ENCODE measurements around the gene EIPR1. TPM values are rescaled to one million over a fixed set of nuclear protein-coding genes. Genes with fewer than 3 reads are reported as not detected.

Gene EIPR1
- total and polyA plus RNA-seq, 5 experiments from 2014 or later: 26.8 to 42.2 (median 38.1) TPM

DNA sequence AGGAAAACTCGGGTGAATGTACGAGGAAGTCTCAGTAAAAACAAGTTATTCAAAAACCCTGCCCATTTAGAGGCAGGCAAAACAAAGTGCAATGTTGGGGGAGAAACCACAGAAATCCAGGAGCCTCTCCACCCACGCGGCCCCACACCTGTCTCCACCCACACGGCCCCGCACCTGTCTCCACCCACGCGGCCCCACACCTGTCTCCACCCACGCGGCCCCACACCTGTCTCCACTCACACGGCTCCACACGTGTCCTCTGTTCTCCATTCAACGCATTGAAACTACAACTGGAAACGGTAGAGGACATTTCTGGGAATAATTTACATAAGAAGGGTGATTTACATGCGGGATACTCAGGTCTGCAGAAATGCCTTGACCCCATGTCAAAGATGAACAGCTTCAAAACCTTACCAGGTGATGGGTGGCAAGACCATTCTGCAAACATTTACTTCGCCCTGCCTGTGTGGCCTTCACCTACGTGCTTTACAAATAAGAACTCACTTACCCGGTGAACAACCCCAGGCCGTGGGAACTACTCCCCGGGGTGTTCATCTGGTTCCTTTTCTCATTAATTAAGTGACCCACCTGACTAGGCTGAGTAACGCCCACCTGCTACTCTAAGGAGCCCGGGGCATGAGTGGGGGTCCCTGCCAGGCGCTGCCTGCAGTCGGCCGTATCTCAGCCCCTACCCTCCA is 100.4 kb downstream of the EIPR1 start:
- Mint-ChIP-seq H3K36me3 (peaks cover 33 to 59% (median 36%) of the 10 kb centered on the region in 3 donors), H3K4me3 (no peak overlapping the region), H3K9me3 (peaks cover 0 to 36% (median 16%) of the 10 kb centered on the region in 9 donors), H3K27ac (peak overlapping the region in 1 of 10 donors; percentile 46), H3K4me1 (peaks cover 0 to 5% (median 5%) of the 10 kb centered on the region in 4 donors), H3K27me3 (no peaks in the 10 kb centered on the region)
- DNase-seq: no peak
- POLR2A ChIA-PET: no interaction called here
- ATAC-seq: no peak

DNA sequence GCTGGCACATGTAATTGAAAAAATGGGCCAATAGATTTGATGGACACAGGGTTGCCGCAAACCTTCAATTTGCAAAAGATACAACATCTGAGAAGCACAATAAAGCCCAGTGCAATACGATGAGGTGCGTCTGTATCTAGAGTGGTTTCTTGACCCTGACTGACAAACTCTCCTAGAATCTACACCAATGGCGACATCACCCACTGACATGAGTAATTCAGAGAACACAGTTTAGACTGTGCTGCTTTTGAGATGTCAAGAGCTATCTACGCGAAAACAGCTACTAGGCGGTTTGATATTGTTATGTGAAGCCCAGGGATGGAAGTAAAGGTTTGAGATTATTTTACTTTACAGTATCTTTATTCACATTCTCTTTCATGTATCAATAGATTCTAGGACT is 104.9 kb downstream of the EIPR1 start:
- no peak for ATAC-seq
- H3K36me3 Mint-ChIP-seq: peaks cover 25 to 40% (median 33%) of the 10 kb centered on the region in 3 donors
- no peaks in the 10 kb centered on the region for H3K27me3 Mint-ChIP-seq
- POLR2A ChIA-PET: no interaction called here
- H3K4me1 Mint-ChIP-seq: no peaks in the 10 kb centered on the region
- DNase-seq: no peak
- H3K27ac Mint-ChIP-seq: no peak overlapping the region
- peaks cover 0 to 36% (median 19%) of the 10 kb centered on the region in 9 donors for H3K9me3 Mint-ChIP-seq
- H3K4me3 Mint-ChIP-seq: no peak overlapping the region

GRCh38 chr2:3270095-3270478 is 107.5 kb downstream of the EIPR1 start:
- H3K27ac Mint-ChIP-seq: no peak overlapping the region
- POLR2A ChIA-PET: no interaction called here

DNA sequence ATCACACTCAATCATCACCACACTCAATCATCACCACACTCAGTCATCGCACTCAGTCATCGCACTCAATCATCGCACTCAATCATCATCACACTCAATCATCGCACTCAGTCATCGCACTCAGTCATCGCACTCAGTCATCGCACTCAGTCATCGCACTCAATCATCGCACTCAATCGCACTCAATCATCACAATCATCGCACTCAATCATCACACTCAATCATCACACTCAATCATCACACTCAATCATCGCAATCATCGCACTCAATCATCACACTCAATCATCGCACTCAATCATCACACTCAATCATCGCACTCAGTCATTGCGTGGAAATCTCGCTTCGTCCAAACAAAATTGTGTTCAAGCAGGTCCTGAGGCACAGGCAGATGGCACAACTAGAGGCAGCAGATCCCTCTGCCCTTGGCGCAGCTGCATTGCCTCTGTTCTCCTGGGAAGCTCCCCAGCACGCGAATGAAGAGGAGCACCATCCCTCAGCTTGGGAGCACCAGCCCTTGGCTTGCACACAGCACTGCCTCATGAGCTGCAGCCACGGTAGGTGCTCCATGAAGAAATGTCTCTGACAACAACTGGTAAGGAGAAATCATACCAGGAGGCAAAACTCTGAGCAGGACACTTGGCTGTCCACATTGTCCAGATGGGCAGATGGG is 108.1 kb downstream of the EIPR1 start:
- Mint-ChIP-seq H3K9me3 (peaks cover 0 to 13% (median 4%) of the 10 kb centered on the region in 9 donors), H3K27me3 (no peaks in the 10 kb centered on the region), H3K4me1 (peaks cover 0 to 1% (median 0%) of the 10 kb centered on the region in 4 donors), H3K4me3 (no peak overlapping the region), H3K36me3 (peaks cover 13 to 19% (median 17%) of the 10 kb centered on the region in 3 donors), H3K27ac (no peak overlapping the region)
- ATAC-seq (no peak), DNase-seq (no peak)
- POLR2A ChIA-PET: no interaction called here

More at GRCh38 chr2:3270095-3270478, 107.5 kb downstream of the EIPR1 start:
- peaks cover 19 to 22% (median 19%) of the 10 kb centered on the region in 3 donors for H3K36me3 Mint-ChIP-seq
- H3K27me3 Mint-ChIP-seq: no peaks in the 10 kb centered on the region
- no peak for ATAC-seq
- peaks cover 0 to 18% (median 9%) of the 10 kb centered on the region in 9 donors for H3K9me3 Mint-ChIP-seq
- H3K4me3 Mint-ChIP-seq: no peak overlapping the region
- DNase-seq: no peak
- H3K4me1 Mint-ChIP-seq: peaks cover 0 to 1% (median 0%) of the 10 kb centered on the region in 4 donors

DNA sequence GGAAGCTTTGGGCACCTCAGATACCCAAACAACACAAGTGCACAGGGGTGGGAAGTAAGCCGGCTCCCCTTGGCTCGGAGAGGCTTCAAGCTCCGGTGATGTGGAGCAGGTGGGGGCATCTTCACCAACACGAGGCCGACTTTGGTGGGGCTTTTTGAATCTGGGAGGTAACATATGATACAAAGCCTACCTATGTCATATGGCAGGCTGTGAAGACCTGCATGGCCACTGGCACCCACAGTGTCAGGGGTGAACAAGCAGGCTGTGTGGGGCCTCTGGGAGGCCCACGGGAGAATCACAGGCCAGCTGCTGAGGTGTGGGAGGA is 109.0 kb downstream of the EIPR1 start:
- DNase-seq (no peak), ATAC-seq (no peak)
- Mint-ChIP-seq H3K36me3 (peaks cover 7 to 19% (median 14%) of the 10 kb centered on the region in 3 donors), H3K4me3 (no peak overlapping the region), H3K9me3 (peaks cover 0 to 4% (median 0%) of the 10 kb centered on the region in 9 donors), H3K27me3 (no peaks in the 10 kb centered on the region), H3K4me1 (peaks cover 0 to 4% (median under 1%) of the 10 kb centered on the region in 4 donors), H3K27ac (no peak overlapping the region)
- POLR2A ChIA-PET: no interaction called here

DNA sequence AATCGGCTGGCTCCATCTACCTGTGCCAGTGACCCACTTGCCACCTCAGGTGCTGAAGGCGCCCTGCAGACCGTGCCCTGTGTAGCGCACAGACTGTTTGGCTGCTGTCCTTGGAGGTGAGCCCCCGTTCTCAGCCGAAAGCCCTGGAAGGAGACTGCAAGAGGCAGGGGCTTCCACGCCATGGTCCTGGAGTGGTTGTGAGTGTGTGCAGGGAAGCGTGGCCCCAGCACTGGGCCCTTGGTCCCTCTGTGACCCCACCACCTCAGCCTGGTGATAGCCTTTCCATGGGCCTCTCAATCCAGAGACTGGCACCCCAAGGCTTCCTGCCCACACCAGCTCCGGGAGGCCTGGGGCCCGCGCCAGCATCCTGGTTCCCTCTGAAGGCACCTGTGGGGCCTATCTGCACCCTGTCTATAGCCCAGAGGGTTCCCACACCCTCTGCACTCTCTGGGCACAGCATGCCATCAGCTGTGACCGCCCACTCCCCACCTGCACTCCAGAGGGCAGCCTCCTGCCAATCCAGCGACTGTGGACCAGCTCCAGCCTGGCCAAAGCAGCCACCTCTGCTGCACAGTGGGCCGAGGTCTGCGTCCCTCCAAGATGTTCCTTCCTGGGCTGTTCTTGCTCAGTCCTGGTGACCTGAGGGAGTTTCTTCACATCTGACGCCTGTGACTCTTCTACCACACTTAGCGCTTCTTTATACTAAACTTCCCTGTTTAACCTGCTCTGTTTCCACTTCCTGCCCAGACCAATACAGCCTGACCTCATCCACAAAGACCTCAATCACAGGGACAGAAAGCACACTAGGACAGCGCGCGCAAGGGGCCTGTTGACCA is 109.5 kb downstream of the EIPR1 start:
- Mint-ChIP-seq H3K36me3 (peaks cover 7 to 17% (median 11%) of the 10 kb centered on the region in 3 donors), H3K27me3 (no peaks in the 10 kb centered on the region), H3K4me3 (no peak overlapping the region), H3K9me3 (peaks cover 0 to 4% (median 0%) of the 10 kb centered on the region in 9 donors), H3K27ac (no peak overlapping the region), H3K4me1 (peaks cover 0 to 4% (median under 1%) of the 10 kb centered on the region in 4 donors)
- DNase-seq (no peak), ATAC-seq (no peak)
- POLR2A ChIA-PET: no interaction called here

DNA sequence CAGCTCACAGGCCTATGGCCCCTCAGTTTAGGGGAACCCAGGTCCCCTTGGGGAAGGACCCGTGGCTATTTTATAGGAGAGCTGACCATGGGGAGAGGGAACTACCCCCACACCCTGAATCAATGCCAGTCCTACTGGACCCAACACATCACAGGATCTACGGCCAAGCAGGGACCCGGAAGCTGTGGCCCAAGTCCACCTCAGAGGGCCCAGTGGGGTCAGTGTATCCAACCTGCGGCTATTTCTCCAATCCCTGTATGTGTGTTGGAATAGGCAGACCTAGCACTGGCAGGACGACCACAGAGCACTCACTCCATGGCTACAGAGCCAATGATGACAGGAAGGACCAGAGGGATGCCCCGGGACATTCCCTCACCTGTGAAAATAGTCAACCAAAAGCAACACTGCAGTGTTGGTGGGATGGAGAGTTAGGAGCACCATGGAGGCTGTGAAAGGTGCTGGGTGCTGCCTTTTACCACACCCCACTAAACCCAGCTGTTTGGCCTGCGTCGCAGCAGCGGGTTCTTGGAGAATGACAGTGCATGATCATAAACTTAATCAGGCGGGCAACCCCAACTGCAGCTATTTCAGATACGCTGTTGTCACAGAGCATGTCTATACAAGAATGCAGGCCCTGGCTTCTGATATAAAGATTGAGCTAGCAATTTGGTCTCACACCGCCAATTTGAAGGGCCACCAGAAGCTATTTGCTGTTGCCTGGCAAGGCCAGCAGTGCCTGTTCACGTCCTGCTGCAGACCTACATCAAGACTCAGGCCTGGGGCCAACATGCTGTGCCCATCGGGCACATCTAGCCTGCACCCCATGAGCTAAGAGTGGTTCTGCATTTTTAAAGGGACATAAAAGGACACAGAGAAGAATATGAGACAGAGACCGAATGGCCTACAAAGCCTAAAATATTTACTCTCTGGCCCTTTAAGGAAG is 110.4 kb downstream of the EIPR1 start:
- no peaks in the 10 kb centered on the region for H3K27me3 Mint-ChIP-seq
- ATAC-seq (no peak), DNase-seq (no peak)
- H3K4me3 Mint-ChIP-seq: no peak overlapping the region
- peaks cover 0 to 4% (median 0%) of the 10 kb centered on the region in 9 donors for H3K9me3 Mint-ChIP-seq
- POLR2A ChIA-PET: no interaction called here
- H3K27ac Mint-ChIP-seq: peak overlapping the region in 2 of 10 donors; percentile 67 to 69
- H3K4me1 Mint-ChIP-seq: peaks cover 4 to 9% (median 5%) of the 10 kb centered on the region in 4 donors
- H3K36me3 Mint-ChIP-seq: peaks cover 4 to 15% (median 14%) of the 10 kb centered on the region in 3 donors

- no peak for DNase-seq
- H3K4me1 Mint-ChIP-seq: peaks cover 4 to 12% (median 8%) of the 10 kb centered on the region in 4 donors
- H3K4me3 Mint-ChIP-seq: no peak overlapping the region
- H3K27me3 Mint-ChIP-seq: no peaks in the 10 kb centered on the region
- H3K27ac Mint-ChIP-seq: peak overlapping the region in 2 of 10 donors; percentile 52 to 67
- POLR2A ChIA-PET: no interaction called here
- peaks cover 4 to 12% (median 10%) of the 10 kb centered on the region in 3 donors for H3K36me3 Mint-ChIP-seq
- H3K9me3 Mint-ChIP-seq: no peaks in the 10 kb centered on the region
- no peak for ATAC-seq
Measured at GRCh38 chr2:3265981-3266924, 111.4 kb downstream of the EIPR1 start.

- no peaks in the 10 kb centered on the region for H3K9me3 Mint-ChIP-seq
- H3K36me3 Mint-ChIP-seq: peaks cover 4 to 12% (median 10%) of the 10 kb centered on the region in 3 donors
- DNase-seq (no peak), ATAC-seq (no peak)
- H3K4me3 Mint-ChIP-seq: no peak overlapping the region
- peaks cover 4 to 12% (median 8%) of the 10 kb centered on the region in 4 donors for H3K4me1 Mint-ChIP-seq
- H3K27ac Mint-ChIP-seq: no peak overlapping the region
- POLR2A ChIA-PET: no interaction called here
- no peaks in the 10 kb centered on the region for H3K27me3 Mint-ChIP-seq
Measured at GRCh38 chr2:3265471-3265870, 112.1 kb downstream of the EIPR1 start.

- H3K27me3 Mint-ChIP-seq: no peaks in the 10 kb centered on the region
- POLR2A ChIA-PET: no interaction called here
- no peak for DNase-seq
- H3K4me3 Mint-ChIP-seq: no peak overlapping the region
- H3K27ac Mint-ChIP-seq: peak overlapping the region in 2 of 10 donors; percentile 23 to 69
- H3K9me3 Mint-ChIP-seq: no peaks in the 10 kb centered on the region
- no peak for ATAC-seq
- peaks cover 4 to 12% (median 8%) of the 10 kb centered on the region in 4 donors for H3K4me1 Mint-ChIP-seq
- peaks cover 4 to 12% (median 10%) of the 10 kb centered on the region in 3 donors for H3K36me3 Mint-ChIP-seq
Measured at GRCh38 chr2:3264010-3264744, 113.4 kb downstream of the EIPR1 start.

DNA sequence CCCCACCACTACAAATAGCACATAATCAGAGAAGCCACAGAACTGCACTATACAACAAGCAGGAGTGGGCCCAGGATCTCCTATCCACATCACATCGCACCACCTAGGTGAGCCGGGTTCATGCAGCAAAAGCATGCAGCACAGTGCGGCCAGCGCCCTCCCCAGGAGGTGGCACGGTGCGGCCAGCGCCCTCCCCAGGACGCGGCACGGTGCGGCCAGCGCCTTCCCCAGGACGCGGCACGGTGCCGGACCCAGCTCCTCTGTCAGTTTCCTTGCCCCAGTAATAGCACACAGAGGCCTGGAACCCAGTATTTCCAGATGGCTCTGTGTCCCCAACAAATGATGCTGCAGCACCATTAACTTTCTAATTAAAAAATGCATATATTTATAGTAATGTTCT is 114.1 kb downstream of the EIPR1 start:
- DNase-seq (no peak), ATAC-seq (no peak)
- Mint-ChIP-seq H3K27ac (no peak overlapping the region), H3K9me3 (no peaks in the 10 kb centered on the region), H3K4me3 (no peak overlapping the region), H3K36me3 (peaks cover 4 to 12% (median 10%) of the 10 kb centered on the region in 3 donors), H3K27me3 (no peaks in the 10 kb centered on the region), H3K4me1 (peaks cover 4 to 12% (median 8%) of the 10 kb centered on the region in 4 donors)
- POLR2A ChIA-PET: no interaction called here
